A549 treated with ZK216348 at 1 μM for 4 hours (cell line): Measurements from ENCODE around the gene COPB2. TPM values are rescaled to one million over a fixed set of nuclear protein-coding genes. Genes with fewer than 3 reads are reported as not detected.

Experiments
- total RNA-seq: library from RNA; stranded (reverse); fragments of 200-300 nt; extraction: Qiagen RNA extraction; gene quantifications from 5 replicates; pipeline ENCODE4 v1.2.3, GENCODE V29; 2022; ENCODE audit warnings: low read depth

Gene COPB2
- total RNA-seq: 66.2 to 79.6 TPM (median 70.3 TPM) in 5 replicates

GRCh38 chr3:139389552-139390368 is at the start of gene COPB2:
Gene COPB2 (minus strand): TSS chr3:139389647. CDS start chr3:139389550, 97 bp downstream.

GRCh38 chr3:139343895-139344856 is 45.3 kb downstream of the COPB2 start, which contains the start of gene MRPS22:
Gene MRPS22 (plus strand): TSS chr3:139344020. CDS start chr3:139344027, 7 bp downstream.

Other genes starting within 250 kb of the COPB2 start
- 40.0 to 58.9 TPM (median 43.7 TPM) in 5 replicates for gene MRPS22, start 45.6 kb downstream of the COPB2 start, total RNA-seq
- not detected in 5 replicates for gene RBP2, start 86.9 kb upstream of the COPB2 start, total RNA-seq
- gene RBP1, start 150.1 kb upstream of the COPB2 start, total RNA-seq: 3.6 to 8.6 TPM (median 4.0 TPM) in 5 replicates